22Rv1 (cell line): Measurements from ENCODE around the gene SUMO2.
"Not testable (repeated sequence)": the region's sequence is repeated elsewhere in the genome, so short reads cannot be mapped to it uniquely, and the experiment has no call there.

Source experiments
- ZFX ChIP-seq: fragments of 450-650 bp; IDR thresholded peaks from 2 replicates; pipeline ENCODE4 v1.6.1; 2017; ENCODE audit warnings: antibody characterized with exemption, borderline replicate concordance
- TF ChIP-seq, protein P1 (sequence below): fragments of 450-650 bp; IDR thresholded peaks from 2 replicates; pipeline ENCODE4 v1.5.1; 2017; ENCODE audit warnings: mild to moderate bottlenecking

DNA sequence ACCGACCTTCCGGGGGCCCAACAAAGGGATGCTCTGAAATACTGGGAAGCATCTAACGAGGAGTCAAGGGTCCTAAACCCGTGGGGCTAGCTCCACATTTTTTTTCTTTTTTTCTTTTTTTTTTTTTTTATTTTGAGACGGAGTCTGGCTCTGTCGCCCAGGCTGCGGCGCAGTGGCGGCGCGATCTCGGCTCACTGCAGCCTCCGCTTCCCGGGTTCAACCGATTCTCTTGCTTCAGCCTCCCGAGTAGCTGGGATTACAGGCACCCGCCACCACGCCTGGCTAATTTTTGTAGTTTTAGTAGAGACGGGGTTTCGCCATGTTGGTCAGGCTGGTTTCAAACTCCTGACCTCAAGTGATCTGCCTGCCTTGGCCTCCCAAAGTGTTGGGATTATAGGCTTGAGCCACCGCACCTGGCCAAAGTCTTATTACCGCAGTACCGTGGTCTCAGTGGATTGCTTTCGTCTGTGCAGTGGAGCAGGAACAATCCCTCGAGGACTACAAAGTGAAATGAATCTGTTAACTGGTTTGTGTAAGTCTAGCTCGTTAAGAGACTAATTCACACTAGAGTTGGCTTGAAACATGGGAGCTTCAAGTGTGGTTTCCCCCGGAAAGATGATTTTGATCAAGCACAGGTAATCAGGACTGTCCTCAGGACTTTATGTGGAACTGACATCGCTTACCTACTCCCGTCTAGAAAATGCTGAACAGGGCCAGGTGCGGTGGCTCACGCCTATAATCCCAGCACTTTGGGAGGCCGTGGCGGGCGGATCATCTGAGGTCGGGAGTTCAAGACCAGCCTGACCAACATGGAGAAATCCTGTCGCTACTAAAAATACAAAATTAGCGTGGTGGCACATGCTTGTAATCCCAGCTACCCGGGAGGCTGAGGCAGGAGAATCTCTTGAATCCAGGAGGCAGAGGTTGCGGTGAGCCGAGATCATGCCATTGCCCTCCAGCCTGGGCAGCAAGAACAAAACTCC is 50.5 kb downstream of the SUMO2 start:
- TF ChIP-seq, protein P1, sequence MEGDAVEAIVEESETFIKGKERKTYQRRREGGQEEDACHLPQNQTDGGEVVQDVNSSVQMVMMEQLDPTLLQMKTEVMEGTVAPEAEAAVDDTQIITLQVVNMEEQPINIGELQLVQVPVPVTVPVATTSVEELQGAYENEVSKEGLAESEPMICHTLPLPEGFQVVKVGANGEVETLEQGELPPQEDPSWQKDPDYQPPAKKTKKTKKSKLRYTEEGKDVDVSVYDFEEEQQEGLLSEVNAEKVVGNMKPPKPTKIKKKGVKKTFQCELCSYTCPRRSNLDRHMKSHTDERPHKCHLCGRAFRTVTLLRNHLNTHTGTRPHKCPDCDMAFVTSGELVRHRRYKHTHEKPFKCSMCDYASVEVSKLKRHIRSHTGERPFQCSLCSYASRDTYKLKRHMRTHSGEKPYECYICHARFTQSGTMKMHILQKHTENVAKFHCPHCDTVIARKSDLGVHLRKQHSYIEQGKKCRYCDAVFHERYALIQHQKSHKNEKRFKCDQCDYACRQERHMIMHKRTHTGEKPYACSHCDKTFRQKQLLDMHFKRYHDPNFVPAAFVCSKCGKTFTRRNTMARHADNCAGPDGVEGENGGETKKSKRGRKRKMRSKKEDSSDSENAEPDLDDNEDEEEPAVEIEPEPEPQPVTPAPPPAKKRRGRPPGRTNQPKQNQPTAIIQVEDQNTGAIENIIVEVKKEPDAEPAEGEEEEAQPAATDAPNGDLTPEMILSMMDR, result not testable (repeated sequence)
- TF ChIP-seq ZFX, result not testable (repeated sequence)
